Stimulated activated CD4-positive, alpha-beta T cell treated with anti-CD3 and anti-CD28 coated beads, Interleukin-2, amount 100 ng/mL, for 4 hours (primary cell): ENCODE results near the gene DNAJA1.

ENCODE experiments used
- DNase-seq: peaks from one replicate; pipeline ENCODE4 v3.0.0-alpha.2; 2020; ENCODE audit warnings: low read depth

DNAJA1 gene

DNA sequence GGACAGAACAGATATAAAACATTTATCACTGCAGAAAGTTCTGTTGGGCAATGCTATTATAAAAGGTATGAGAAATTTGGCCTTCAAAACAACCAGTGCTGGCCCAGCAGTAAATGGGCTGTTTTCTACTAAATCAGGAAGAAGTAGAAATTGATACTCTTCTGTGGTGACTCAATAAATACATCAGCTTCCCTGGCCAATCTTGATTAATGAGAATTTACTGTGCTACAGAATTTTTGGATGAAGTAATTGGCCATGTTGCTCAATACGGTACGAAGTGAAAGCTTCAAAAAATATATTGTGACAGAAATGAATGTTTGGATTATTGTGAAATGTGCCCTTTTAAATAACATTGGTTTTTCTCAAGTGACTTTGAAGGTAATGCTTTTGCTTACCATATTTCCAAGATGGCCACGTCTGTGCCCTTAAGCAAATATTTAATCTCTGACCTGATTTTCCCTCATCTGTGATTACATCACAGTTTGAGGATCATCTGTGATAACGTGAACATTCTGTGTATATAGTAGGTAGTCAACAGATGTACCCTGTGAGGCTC, 4.2 kb downstream of the DNAJA1 start:
- DNase-seq, result no peak

DNA sequence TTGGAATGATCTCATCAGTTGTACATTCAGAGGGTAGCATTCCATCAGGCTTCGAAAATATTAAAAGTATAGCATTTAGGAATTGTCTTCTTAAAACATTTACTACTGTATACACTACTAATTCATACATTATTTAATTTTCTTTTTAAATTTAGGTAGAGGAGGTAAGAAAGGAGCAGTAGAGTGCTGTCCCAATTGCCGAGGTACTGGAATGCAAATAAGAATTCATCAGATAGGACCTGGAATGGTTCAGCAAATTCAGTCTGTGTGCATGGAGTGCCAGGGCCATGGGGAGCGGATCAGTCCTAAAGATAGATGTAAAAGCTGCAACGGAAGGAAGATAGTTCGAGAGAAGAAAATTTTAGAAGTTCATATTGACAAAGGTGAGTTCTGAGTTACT, 5.2 kb downstream of the DNAJA1 start:
- no peak for DNase-seq

DNA sequence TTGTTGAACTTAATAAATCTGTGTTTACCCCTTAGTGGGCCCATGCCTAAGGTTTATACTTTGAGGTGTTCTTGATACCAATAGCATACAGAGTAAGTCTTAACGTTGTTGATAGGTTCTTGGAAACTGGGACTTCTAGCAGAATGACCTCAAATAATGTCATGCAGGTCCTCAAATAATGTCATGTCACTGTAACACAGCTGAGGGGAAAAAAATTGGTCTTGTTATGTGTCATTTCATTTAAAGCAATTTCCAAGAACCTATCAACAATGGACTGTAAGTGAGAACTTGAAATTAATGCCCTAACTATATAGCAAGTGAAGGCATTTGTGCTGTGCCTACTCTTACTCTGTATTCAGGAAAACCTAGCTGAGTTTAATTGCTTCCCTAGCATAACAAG, 7.2 kb downstream of the DNAJA1 start:
- no peak for DNase-seq

- no peak for DNase-seq
Observed at GRCh38 chr9:33032865-33033264, 7.8 kb downstream of the DNAJA1 start.

DNA sequence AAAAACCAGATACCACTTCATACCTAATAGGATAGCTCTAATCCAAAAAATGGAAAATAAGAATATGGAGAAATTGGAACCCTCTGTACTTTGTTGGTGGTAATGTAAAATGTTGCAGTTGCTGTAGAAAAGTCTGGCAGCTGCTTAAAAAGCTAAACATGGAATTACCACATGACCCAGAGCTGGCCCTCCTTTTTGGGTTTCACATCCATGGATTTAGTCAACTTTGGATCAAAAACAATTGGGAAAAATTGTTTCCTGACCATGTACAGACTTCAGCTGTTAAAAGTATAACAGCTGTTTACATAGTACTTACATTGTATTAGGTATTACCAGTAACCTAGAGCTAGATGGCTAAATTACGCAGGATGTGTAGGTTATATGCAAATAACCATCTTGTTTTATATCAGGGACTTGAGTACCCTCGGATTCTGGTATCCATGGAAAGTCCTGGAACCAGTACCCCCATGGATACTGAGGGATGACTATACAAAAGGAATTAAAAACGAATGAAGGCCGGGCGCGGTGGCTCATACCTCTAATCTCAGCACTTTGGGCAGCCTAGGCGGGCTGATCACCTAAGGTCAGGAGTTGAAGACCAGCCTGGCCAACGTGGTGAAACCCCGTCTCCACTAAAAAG, 15.8 kb downstream of the DNAJA1 start:
- no peak for DNase-seq

DNA sequence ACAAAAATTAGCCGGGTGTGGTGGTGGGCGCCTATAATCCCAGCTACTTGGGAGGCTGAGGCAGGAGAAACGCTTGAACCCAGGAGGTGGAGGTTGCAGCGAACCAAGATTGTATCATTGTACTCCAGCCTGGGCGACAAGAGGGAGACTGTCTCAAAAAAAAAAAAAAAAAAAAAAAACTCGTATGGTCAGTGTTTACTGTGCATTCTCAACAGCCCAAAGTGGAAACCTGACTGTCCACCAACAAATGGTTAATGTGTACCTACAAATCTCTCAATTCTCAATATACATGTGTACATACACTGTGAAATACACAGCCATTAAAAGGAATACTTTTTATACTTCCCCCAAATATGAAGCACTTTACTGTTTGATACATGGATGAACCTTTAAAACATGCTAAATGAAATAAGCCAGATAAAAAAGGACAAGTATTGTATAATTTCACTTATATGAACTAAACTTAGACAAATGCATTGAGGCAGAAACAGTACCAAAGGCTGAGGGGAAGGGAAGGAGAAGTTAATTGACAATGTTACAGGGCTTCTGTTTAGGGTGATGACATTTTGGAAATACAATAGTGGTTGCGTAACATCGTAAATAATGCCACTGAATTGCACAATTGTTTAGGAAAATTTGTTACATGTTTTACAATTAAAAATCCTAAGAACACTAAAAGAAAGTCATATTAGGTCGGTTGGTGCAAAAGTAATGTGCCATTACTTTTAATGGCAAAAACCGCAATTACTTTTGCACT, 16.5 kb downstream of the DNAJA1 start:
- DNase-seq, result no peak

DNA sequence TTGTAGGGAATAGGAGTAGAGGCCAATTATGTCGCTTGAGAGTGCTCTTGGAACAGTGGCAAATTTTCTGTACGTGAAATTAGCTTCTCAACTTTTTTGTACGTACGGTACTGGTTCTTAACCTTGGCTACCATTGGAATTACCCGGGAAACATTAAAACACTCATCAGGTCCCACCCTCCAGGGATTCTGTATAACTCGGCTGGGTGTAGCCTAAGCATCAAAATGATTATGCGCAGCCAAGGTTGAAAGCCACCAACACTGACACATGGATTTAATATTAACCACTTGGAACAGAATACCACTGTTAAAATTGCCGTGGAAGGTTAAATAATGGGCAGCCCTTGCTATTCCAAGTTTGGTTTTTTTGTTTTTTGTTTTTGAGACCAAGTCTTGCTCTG, 17.4 kb downstream of the DNAJA1 start:
- DNase-seq, result no peak

GRCh38 chr9:33043671-33044070, 18.6 kb downstream of the DNAJA1 start:
- DNase-seq, result no peak

GRCh38 chr9:33044162-33044673, 19.1 kb downstream of the DNAJA1 start:
- peak; percentile 22 for DNase-seq

GRCh38 chr9:33044677-33045282, 19.7 kb downstream of the DNAJA1 start:
- DNase-seq, result no peak

- no peak for DNase-seq
Observed at GRCh38 chr9:33046061-33046460, 21.0 kb downstream of the DNAJA1 start.

DNA sequence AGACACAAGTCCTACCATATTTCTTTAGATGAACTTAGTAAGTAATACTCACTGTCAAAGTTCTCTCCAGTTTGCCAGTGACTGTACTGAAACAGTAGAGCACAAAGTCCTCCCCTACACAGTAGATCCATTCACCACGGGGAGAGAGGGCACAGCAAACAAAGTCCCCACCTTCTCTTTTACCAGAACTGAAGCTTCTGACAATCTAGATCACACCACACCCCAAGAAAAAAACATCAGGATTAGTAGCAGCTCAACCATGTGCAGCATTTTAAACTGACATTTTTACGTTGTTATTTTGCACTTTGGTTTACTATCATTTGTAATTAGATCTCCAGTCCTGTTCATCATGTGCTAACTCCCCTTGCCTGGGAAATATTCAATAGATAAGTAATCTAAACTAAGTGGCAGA, 23.0 kb downstream of the DNAJA1 start:
- no peak for DNase-seq

DNA sequence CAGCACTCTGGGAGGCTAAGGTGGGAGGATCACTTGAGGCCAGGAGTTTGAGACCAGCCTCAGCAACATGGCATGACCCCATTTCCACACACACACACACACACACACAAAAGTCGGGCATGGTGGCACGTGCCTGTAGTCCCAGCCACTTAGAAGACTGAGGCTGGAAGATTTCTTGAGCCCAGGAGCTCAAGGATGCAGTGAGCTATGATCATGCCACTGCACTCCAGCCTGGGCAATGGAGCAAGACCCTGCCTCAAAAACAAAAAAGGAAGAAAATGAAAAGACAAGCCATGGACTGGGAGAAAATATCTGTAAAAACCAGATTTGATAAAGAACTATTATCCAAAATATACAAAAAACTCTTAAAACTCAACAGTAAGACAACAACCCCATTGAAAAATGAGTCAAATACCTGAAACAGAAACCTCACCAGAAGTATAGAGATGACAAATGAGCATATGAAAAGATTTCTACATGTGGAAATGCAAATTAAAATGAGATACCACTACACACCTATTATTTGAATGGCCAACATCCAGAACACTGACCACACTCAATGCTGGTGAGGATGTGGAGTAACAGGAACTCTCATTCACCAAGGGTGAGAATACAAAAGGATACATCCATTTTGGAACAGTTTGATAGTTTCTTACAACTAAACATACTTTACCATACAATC, 24.7 kb downstream of the DNAJA1 start:
- DNase-seq, result no peak

- DNase-seq, result no peak
Observed at GRCh38 chr9:33051144-33051543, 26.1 kb downstream of the DNAJA1 start.

GRCh38 chr9:33065157-33066076, 40.3 kb downstream of the DNAJA1 start:
- DNase-seq, result no peak

DNA sequence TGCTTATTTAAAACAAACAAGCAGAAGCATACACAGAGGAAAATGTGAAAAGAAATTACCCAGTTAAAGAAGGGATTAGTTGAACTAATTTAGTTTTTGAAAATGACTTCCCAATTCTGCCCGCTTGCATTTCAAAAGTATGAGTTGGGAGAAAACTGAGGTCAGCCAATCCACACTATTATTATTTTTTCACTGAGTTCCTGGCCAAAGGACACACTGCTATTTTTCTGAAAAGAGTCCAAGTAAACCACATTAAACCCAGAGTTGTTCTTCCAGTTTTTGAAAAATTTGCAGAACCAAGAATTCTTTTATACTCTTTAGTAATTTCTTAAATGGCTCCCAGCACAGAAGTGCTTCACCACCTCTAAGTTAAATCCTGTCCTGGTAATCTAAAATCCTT, 43.9 kb downstream of the DNAJA1 start:
- no peak for DNase-seq

- DNase-seq, result peak; percentile 94
Observed at GRCh38 chr9:33076046-33077004, 51.3 kb downstream of the DNAJA1 start, which contains the start of gene SMU1. Gene SMU1 (minus strand): TSS chr9:33076674. CDS start chr9:33076608, 66 bp downstream.

GRCh38 chr9:33080534-33080933, 55.5 kb downstream of the DNAJA1 start:
- DNase-seq, result no peak

DNA sequence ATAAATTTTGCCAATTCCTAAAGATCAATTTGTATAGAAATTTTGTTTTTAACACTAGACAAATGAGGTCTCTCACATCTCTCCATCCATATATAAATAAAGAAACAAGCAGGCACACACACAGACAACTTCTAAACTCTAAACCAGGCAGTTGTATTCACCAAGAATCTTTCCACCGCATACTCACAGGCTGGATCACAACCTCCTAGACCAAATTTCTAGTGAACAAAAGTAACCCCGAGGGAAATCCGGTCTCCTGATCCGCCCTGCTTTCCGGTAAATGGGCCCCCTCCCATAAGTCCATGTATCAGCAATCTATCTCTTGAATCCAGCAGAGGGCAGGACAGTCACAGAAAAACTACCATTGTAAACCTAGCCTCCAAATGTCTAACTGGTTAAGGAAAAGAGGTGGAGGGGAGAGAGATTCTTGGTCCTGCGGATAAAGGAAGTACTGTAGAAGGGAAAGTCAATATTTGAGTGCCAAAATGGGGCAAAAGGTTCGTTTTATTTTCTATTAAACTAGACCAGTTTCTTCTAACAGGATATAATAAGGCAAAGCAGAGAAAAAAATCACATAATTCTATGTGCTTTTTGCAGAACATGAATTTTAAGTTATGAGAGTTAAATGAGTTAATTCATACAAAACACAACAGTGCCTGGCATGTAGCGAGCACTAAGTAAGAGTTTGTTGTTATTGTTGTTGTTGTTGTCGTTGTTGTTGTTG, 56.2 kb downstream of the DNAJA1 start:
- peak; percentile 57 for DNase-seq
